Cardiac fibroblast (primary cell): Measurements from ENCODE around the gene KLHL13.

ENCODE experiments used
- DNase-seq, 2 donors: peaks; one replicate each; pipeline versions ENCODE4 v3.0.0 to v3.0.0-alpha.2; 2010; ENCODE audit warnings: low read depth in 2 of 2
- H3K4me3 ChIP-seq, 2 donors: replicated peaks in 1 of 2; 1 replicate in 1 of 2; 2 replicates in 1 of 2; pipeline ENCODE4 v1.5.1; 2011; ENCODE audit warnings: low read depth in 2 of 2, low read length in 2 of 2, mild to moderate bottlenecking in 2 of 2, moderate library complexity in 1 of 2
- TF ChIP-seq, protein P1 (sequence below): IDR thresholded peaks from one replicate; pipeline ENCODE4 v1.5.1; 2011; ENCODE audit warnings: low read depth, mild to moderate bottlenecking, low read length, inconsistent platforms

KLHL13 gene

DNA sequence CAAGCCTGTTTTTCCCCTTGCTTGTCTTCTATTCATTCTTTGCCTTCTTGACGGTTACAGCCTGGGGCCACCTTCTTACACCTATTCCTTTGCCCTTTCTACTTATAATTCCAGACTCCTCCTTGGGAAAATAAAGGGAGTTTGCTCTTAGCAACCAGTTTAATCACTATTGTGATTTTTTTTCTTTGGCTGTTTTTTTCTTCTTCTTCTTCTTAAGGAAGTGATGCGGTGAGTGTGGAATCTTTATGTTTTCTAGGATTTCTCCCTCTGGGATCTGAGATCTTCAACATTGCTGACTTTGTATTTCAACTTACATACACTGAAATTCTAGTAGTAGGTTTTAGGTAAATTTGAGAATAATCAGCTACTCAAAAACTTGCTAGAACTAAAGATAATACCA lies 1.1 kb upstream of the KLHL13 start:
- H3K4me3 ChIP-seq: no peak overlapping the region
- TF ChIP-seq, protein P1, sequence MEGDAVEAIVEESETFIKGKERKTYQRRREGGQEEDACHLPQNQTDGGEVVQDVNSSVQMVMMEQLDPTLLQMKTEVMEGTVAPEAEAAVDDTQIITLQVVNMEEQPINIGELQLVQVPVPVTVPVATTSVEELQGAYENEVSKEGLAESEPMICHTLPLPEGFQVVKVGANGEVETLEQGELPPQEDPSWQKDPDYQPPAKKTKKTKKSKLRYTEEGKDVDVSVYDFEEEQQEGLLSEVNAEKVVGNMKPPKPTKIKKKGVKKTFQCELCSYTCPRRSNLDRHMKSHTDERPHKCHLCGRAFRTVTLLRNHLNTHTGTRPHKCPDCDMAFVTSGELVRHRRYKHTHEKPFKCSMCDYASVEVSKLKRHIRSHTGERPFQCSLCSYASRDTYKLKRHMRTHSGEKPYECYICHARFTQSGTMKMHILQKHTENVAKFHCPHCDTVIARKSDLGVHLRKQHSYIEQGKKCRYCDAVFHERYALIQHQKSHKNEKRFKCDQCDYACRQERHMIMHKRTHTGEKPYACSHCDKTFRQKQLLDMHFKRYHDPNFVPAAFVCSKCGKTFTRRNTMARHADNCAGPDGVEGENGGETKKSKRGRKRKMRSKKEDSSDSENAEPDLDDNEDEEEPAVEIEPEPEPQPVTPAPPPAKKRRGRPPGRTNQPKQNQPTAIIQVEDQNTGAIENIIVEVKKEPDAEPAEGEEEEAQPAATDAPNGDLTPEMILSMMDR: no peak
- no peak for DNase-seq

DNA sequence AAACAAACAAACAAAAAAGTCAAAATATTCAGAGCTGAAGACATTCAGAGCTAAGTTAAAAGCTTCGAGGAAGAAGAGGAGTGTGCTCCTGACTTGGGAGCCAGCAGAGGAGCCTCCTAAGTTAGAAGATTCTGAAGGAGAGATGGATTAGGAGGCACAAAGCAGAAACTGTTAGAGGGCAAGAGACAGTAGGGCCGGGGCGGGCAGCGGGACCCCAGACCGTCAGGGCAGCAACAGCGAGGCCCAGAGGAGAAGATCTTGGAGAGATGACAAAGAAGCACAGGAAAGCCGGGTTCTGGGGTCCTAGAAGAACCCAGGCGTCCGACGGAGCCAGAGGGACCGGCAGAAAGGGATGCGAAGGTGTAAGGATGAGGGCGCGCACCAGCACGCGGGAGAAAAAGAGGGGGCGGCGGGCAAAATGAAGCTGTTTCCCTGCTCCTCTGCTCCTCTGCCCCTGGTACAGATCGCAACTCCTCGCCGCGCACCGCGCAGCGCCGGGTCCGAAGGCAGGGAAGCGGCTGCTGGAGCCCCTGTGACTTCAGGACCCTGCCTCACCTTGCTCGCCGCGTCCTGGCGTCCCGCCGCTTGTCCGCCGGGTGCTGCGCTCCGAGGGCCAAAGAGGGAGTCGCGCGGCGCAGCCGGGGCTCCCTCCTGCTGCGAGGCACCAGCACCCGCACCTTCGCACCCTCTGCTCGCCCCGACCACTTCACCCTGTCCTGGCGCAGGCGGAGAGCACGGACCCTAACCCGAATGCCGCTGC lies 477 bp downstream of the KLHL13 start:
- TF ChIP-seq, protein P1: no peak
- peak in 1 of 2 donors; percentile 10 for DNase-seq
- peak overlapping the region; percentile 55 to 60 for H3K4me3 ChIP-seq

DNA sequence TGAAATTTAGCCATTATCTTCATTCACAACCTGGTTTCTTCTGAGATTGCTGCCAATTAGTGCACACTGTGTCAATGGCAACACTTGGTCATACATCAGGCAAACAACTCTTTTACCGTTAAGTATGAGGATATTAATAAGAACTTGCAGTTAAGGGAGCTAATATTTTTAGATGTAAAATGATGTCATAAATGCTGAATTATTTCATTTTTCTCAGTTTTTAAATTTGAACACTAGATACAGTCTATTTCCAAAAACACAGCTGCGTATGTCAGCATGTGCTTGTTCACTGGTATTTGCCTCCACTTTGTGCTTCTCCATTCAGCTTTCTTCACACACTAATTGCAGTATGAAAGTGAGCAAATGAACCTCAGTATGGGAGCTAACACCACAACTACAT lies 1.6 kb downstream of the KLHL13 start:
- no peak for DNase-seq
- no peak overlapping the region for H3K4me3 ChIP-seq
- TF ChIP-seq, protein P1: no peak

DNA sequence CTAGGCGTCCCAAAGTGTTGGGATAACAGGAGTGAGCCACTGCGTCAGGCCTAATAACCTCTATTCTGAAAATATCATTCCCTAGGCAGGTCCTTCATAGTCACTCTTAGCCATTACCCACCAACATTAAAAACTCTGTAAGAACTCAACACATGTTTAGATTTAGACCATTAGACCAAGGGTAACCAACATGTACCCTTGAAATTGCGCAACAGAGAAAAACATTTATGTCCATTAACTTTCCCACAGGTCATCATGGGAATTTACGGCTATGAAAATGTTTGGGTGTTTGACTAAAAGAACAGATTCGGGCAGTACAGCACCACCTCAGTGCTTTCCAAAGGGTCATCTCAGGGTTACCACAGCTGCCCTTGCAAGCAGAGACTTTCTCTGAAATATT lies 7.5 kb downstream of the KLHL13 start:
- H3K4me3 ChIP-seq: no peak overlapping the region
- no peak for DNase-seq
- TF ChIP-seq, protein P1: no peak

DNA sequence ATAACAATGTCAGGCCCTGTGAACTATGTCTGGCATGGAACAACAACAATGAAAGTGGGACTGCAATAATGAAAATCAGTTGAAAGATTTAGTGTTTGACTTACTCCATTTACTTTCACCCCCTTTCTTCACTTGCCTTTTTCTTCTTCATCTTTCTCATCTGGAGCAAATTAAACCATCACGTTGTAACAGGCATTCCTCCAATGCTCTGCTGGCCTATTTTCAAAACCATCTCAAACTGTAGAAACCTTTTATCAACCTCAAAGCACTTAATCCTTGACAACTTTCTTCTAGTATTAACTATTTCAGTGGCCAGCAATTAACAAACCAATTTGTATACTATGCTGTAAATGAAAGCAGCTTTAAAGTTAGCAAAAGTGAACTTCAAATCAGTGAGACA lies 8.3 kb downstream of the KLHL13 start:
- DNase-seq: no peak
- no peak overlapping the region for H3K4me3 ChIP-seq
- TF ChIP-seq, protein P1: no peak

DNA sequence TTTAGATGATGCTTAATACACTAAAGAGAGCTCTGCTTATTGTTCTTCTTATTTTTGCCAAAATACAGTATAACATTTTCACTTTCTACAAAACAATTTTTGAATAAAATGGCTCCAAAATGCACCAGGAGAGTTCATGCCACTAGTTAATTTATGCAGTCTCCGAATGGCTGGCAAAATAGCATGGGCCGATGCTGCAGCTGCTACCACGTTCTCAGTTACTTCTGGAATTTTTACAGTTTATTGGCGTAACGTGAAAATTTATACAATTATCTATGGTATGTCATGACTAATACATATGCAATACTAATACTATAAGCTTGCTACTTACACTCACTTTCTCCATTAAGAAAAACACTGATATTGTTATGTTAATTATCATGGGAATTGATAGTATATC lies 16.5 kb downstream of the KLHL13 start:
- TF ChIP-seq, protein P1: no peak
- DNase-seq: no peak
- H3K4me3 ChIP-seq: no peak overlapping the region

DNA sequence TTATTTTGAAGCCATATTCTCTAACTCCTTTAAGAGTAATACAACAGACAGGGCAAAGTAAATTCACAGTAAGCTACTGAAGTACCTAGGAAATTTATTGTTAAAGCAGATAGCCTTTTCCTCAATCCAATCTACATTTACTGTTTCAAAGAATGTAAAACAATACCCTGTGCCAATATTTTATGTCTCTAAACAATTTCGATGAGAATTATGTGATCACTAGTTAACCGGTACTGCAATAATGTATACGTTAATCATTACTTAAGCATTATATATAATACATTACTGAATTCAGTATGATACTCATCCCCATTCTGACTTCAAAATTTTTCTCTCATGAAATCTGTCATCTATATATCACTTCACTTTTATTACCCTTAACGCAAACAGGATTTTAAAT lies 28.5 kb downstream of the KLHL13 start:
- H3K4me3 ChIP-seq: no peak overlapping the region
- TF ChIP-seq, protein P1: no peak
- DNase-seq: no peak
